Measurements from ENCODE around the gene ITIH3. TPM values are rescaled to one million over a fixed set of nuclear protein-coding genes. Genes with fewer than 3 reads are reported as not detected.

The ITIH3 gene
- total RNA-seq, 1 experiment from 2014 or later: not detected

GRCh38 chr3:52805270-52806039 lies 10.9 kb downstream of the ITIH3 start:
- Histone ChIP-seq H2BK5ac (ENCODE audit: insufficient read length, low read length) (no peak overlapping the region), H3K27ac (ENCODE audit: insufficient read length, low read depth, low read length) (no peak overlapping the region), H4K5ac (ENCODE audit: insufficient read length, low read depth, low read length) (no peak overlapping the region), H2BK12ac (ENCODE audit: insufficient read length, low read depth, low read length) (no peak overlapping the region), H4K8ac (replicated peaks; ENCODE audit: insufficient read length, low read depth, low read length) (no peak overlapping the region), H3K56ac (ENCODE audit: insufficient read length, low read depth, low read length) (no peak overlapping the region), H3K4me2 (ENCODE audit: insufficient read depth, insufficient read length, low read length) (no peak overlapping the region), H2AFZ (ENCODE audit: low read length) (no peak overlapping the region), H3T11ph (ENCODE audit: low read length) (no peak overlapping the region), H3K14ac (ENCODE audit: insufficient read depth, low read length) (no peak overlapping the region), H3K4me1 (ENCODE audit: insufficient read depth, low read length) (no peaks in the 10 kb centered on the region), H2BK20ac (ENCODE audit: low read depth, low read length, poor library complexity, severe bottlenecking) (no peak overlapping the region), H3K79me2 (ENCODE audit: insufficient read depth, low read length) (no peaks in the 10 kb centered on the region), H3K27me3 (ENCODE audit: insufficient read depth, low read length) (no peaks in the 10 kb centered on the region), H3K23ac (ENCODE audit: insufficient read length, low read depth, low read length) (no peak overlapping the region), H3K23me2 (ENCODE audit: insufficient read length, low read depth, low read length, poor library complexity, severe bottlenecking) (no peaks in the 10 kb centered on the region), H3K9ac (ENCODE audit: extremely low read depth, insufficient read length, low read length) (no peak overlapping the region), H4K91ac (ENCODE audit: insufficient read length, low read depth, low read length) (no peak overlapping the region), H4K20me1 (ENCODE audit: control insufficient read depth, insufficient read depth, insufficient read length) (no peaks in the 10 kb centered on the region), H3K9me3 (ENCODE audit: control insufficient read depth, low read depth, low read length) (no peaks in the 10 kb centered on the region), H2BK120ac (ENCODE audit: low read depth, low read length, poor library complexity, severe bottlenecking) (no peak overlapping the region), H3K79me1 (ENCODE audit: insufficient read depth, low read depth, low read length, poor library complexity, severe bottlenecking) (no peaks in the 10 kb centered on the region), H3K18ac (ENCODE audit: insufficient read length, low read depth, low read length) (no peak overlapping the region), H2AK5ac (ENCODE audit: insufficient read length, low read length) (no peak overlapping the region), H2BK15ac (ENCODE audit: low read depth, low read length) (no peak overlapping the region), H3K4ac (ENCODE audit: low read depth, low read length) (no peak overlapping the region)
- WGBS (ENCODE audit: extremely low coverage, insufficient read length, low lambda C conversion rate): no CpG with 5 or more reads among the region's 19 CpGs
- DNase-seq: no peak
- Mint-ChIP-seq H3K27me3 (ENCODE audit: low read depth) (peaks cover 11% of the 10 kb centered on the region), H3K4me1 (no peaks in the 10 kb centered on the region), H3K4me3 (no peak overlapping the region), H3K27ac (no peak overlapping the region), H3K9me3 (no peaks in the 10 kb centered on the region), H3K36me3 (ENCODE audit: insufficient read depth in 1 of 3, low read depth in 3 of 3) (no peaks in the 10 kb centered on the region)
- TF ChIP-seq, protein P1, sequence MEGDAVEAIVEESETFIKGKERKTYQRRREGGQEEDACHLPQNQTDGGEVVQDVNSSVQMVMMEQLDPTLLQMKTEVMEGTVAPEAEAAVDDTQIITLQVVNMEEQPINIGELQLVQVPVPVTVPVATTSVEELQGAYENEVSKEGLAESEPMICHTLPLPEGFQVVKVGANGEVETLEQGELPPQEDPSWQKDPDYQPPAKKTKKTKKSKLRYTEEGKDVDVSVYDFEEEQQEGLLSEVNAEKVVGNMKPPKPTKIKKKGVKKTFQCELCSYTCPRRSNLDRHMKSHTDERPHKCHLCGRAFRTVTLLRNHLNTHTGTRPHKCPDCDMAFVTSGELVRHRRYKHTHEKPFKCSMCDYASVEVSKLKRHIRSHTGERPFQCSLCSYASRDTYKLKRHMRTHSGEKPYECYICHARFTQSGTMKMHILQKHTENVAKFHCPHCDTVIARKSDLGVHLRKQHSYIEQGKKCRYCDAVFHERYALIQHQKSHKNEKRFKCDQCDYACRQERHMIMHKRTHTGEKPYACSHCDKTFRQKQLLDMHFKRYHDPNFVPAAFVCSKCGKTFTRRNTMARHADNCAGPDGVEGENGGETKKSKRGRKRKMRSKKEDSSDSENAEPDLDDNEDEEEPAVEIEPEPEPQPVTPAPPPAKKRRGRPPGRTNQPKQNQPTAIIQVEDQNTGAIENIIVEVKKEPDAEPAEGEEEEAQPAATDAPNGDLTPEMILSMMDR (conservative IDR thresholded peaks at IDR 0.05): no peak

Measured in H9 (cell line).